WERI-Rb-1 (cell line): Measurements from ENCODE around the gene RGL1.

Experiments
- DNase-seq: peaks from one replicate; pipeline ENCODE4 v3.0.0-alpha.2; 2020
- H3K27ac ChIP-seq: fragments of 250-450 bp; sonication (Bioruptor Pico); 2 replicates; pipeline ENCODE4 v1.5.1; 2020; ENCODE audit warnings: mild to moderate bottlenecking, moderate library complexity
- H3K27me3 ChIP-seq: fragments of 250-450 bp; sonication (Bioruptor Pico); 2 replicates; pipeline ENCODE4 v1.5.1; 2021; ENCODE audit warnings: mild to moderate bottlenecking, low read depth, moderate library complexity; ENCODE audit not compliant: insufficient read depth, severe bottlenecking
- H3K36me3 ChIP-seq: fragments of 250-450 bp; sonication (Bioruptor Pico); 2 replicates; pipeline ENCODE4 v1.5.1; 2020; ENCODE audit warnings: mild to moderate bottlenecking, moderate library complexity
- H3K4me3 ChIP-seq: 2 replicates; pipeline ENCODE4 v1.5.1; 2011; ENCODE audit warnings: low read depth, mild to moderate bottlenecking, control low read depth, low read length
- H3K9me3 ChIP-seq: fragments of 250-450 bp; sonication (Bioruptor Pico); 2 replicates; pipeline ENCODE4 v1.5.1; 2021; ENCODE audit warnings: mild to moderate bottlenecking, moderate library complexity; ENCODE audit not compliant: severe bottlenecking
- CTCF ChIP-seq: IDR thresholded peaks from 2 replicates; pipeline ENCODE4 v1.5.1; 2011; ENCODE audit warnings: low read depth, mild to moderate bottlenecking, control low read depth, inconsistent platforms, low read length

RGL1 gene

GRCh38 chr1:183819059-183819458, 14.1 kb downstream of the RGL1 start:
- DNase-seq, result no peak
- Histone ChIP-seq H3K36me3 (no peaks in the 10 kb centered on the region), H3K27ac (no peak overlapping the region), H3K4me3 (no peak overlapping the region), H3K9me3 (no peaks in the 10 kb centered on the region), H3K27me3 (no peaks in the 10 kb centered on the region)
- no peak for TF ChIP-seq CTCF

DNA sequence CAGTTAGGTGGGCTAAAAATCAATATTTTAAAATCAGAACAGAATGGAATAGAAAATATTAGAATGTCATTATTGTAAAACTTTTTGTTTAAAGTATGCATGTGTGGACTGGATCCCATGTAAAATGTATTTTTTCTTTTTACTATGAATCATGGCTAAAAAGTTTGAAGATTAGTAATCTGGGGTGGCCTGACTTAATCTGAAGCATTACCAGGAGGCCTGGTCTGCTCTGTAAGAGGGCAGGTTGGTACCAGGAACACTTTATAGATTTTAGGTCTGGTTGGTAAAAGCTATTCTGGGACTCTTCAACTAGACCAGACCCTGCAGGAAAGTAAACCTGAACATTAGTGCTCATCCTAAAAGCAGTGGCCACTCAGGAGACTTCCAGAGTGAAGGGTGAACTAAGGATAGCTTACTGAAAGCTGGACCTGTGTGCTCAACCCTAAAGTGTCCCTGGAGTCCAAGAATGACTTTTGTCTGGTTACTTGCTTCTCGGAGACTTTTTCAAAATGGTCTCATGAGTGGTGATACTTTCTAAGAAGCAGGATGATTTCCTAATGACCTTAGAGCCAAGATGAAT, 16.5 kb downstream of the RGL1 start:
- Histone ChIP-seq H3K9me3 (no peaks in the 10 kb centered on the region), H3K27me3 (no peaks in the 10 kb centered on the region), H3K4me3 (no peak overlapping the region), H3K36me3 (no peaks in the 10 kb centered on the region), H3K27ac (no peak overlapping the region)
- no peak for TF ChIP-seq CTCF
- no peak for DNase-seq

DNA sequence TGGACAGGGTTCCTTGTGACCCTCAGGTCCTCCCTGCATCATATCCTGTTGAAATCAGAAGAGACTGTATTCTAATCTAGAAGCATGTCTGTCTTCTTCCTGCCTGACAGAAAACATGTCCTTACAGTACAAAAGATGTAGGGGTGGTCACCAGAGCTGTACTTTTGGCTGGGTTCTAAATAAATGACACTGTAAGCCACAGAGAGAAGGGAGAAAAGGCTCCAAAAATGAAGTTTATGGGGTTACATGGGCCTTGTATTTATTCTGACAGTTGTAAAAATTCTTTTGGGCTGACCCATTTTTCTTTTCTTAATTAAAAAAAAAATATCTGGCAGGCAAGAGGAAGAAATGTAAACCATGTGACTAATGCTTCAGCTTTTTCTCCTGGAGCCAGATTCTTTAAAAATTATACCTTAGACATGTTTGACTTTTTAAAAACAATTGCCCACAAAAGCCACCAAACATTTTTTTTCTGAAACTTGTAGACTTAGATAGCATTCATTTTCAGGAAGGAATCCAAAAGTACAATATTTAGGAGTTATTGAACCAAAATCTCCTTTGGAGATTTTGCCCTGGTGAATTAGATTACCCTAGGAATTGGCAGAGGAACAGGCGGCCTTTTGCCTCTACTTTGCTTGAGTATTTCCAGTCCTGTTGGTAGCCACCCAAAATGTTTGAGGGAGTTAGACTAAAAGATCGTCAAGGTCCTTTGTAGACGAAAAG, 17.1 kb downstream of the RGL1 start:
- TF ChIP-seq CTCF, result no peak
- H3K27ac ChIP-seq, result no peak overlapping the region
- H3K4me3 ChIP-seq, result no peak overlapping the region
- DNase-seq, result no peak
- no peaks in the 10 kb centered on the region for H3K9me3 ChIP-seq
- no peaks in the 10 kb centered on the region for H3K36me3 ChIP-seq
- H3K27me3 ChIP-seq, result no peaks in the 10 kb centered on the region

DNA sequence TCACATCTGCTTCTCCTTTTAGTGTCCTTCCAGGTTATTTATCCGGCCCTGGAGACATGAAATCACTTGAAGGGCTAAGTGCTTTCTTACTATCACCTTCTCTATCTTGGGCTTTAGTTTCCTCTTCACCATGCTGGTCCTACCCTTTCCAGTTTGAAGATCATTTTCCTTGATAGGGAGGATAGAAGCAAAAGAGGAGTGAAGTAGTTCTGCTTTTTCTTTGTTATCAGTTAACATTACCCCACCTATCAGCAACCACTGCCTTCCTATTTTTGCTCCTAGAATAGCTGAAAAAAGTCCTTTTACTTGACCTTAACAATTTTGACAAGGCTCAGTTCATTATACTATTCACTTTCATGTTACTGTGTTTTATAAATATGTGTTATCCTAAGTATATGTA, 19.4 kb downstream of the RGL1 start:
- no peak for TF ChIP-seq CTCF
- no peak overlapping the region for H3K4me3 ChIP-seq
- H3K9me3 ChIP-seq, result no peaks in the 10 kb centered on the region
- H3K27ac ChIP-seq, result no peak overlapping the region
- H3K36me3 ChIP-seq, result no peaks in the 10 kb centered on the region
- H3K27me3 ChIP-seq, result no peaks in the 10 kb centered on the region
- DNase-seq, result no peak

- H3K9me3 ChIP-seq, result no peaks in the 10 kb centered on the region
- no peaks in the 10 kb centered on the region for H3K36me3 ChIP-seq
- H3K27ac ChIP-seq, result no peak overlapping the region
- TF ChIP-seq CTCF, result no peak
- no peaks in the 10 kb centered on the region for H3K27me3 ChIP-seq
- H3K4me3 ChIP-seq, result no peak overlapping the region
- no peak for DNase-seq
These were observed 22.9 kb downstream of the RGL1 start for GRCh38 chr1:183827801-183828200.

DNA sequence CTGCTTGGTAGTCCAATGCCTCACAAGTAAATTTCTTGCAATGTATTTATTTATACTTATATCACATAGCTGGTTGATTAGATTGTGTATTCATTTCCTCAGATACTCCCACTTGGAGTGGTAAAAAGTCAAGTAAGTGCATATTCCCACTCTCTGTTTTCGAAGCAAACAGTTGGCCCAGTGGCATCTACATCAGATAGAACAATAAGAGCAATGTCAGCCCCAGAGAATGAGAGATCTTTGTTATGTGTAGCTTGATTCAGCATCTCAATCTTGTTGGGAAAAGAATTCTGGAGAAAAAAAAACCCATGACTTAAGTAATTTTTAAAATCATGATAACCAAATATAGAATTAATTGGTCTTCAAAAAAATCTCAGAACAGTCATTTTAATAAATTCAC, 25.5 kb downstream of the RGL1 start:
- no peak overlapping the region for H3K4me3 ChIP-seq
- H3K36me3 ChIP-seq, result no peaks in the 10 kb centered on the region
- peaks cover 3% of the 10 kb centered on the region for H3K27me3 ChIP-seq
- no peaks in the 10 kb centered on the region for H3K9me3 ChIP-seq
- no peak for TF ChIP-seq CTCF
- no peak for DNase-seq
- H3K27ac ChIP-seq, result no peak overlapping the region
